ENCODE measurements around the gene PUM1. TPM values are rescaled to one million over a fixed set of nuclear protein-coding genes. Genes with fewer than 3 reads are reported as not detected.

The PUM1 gene
- total RNA-seq, 4 donors from 2014 or later, result 75.1 to 104 (median 86.4) TPM

GRCh38 chr1:30962609-30963508, 102.7 kb downstream of the PUM1 start:
- TF ChIP-seq CTCF (IDR thresholded peaks at IDR 0.05; ENCODE audit: low read depth), result no peak

- no peak for TF ChIP-seq CTCF (IDR thresholded peaks at IDR 0.05; ENCODE audit: low read depth)
Observed at GRCh38 chr1:30957560-30958222, 107.8 kb downstream of the PUM1 start.

- TF ChIP-seq CTCF (IDR thresholded peaks at IDR 0.05; ENCODE audit: low read depth), result no peak
Observed at GRCh38 chr1:30955448-30956015, 110.0 kb downstream of the PUM1 start.

GRCh38 chr1:30953685-30954084, 111.8 kb downstream of the PUM1 start:
- no peak for TF ChIP-seq CTCF (IDR thresholded peaks at IDR 0.05; ENCODE audit: low read depth)

- no peak for TF ChIP-seq CTCF (IDR thresholded peaks at IDR 0.05; ENCODE audit: low read depth)
Observed at GRCh38 chr1:30952098-30952497, 113.4 kb downstream of the PUM1 start.

- no peak for TF ChIP-seq CTCF (IDR thresholded peaks at IDR 0.05; ENCODE audit: low read depth)
Observed at GRCh38 chr1:30950700-30951099, 114.8 kb downstream of the PUM1 start.

- TF ChIP-seq CTCF (IDR thresholded peaks at IDR 0.05; ENCODE audit: low read depth), result no peak
Observed at GRCh38 chr1:30950053-30950452, 115.5 kb downstream of the PUM1 start.

Data from subcutaneous adipose tissue (tissue), 4 donors.